ENCODE data around the gene RNU1-4. TPM values are rescaled to one million over a fixed set of nuclear protein-coding genes. Genes with fewer than 3 reads are reported as not detected.
"Not testable (repeated sequence)": the region's sequence is repeated elsewhere in the genome, so short reads cannot be mapped to it uniquely, and the experiment has no call there.

The RNU1-4 gene
- total and polyA plus RNA-seq, 8 donors, result under 0.01 to 9,966 (median under 0.01) TPM; not detected in 3

GRCh38 chr1:16775290-16775689 lies 35.0 kb downstream of the RNU1-4 start:
- intact Hi-C loops (cut with DNase I; ENCODE audit: low total_unique reads); H3K9me3 ChIP-seq; H3K36me3 ChIP-seq; H3K4me3 ChIP-seq; DNase-seq; H3K27ac ChIP-seq: not testable (repeated sequence)
- H3K27me3 ChIP-seq, result peaks cover 4 to 19% (median 10%) of the 10 kb centered on the region in 3 donors
- WGBS, 5 donors, result 78 to 90% (median 79%) methylated on average over 6 to 7 of the region's 8 CpGs
- peaks cover 3 to 13% (median 10%) of the 10 kb centered on the region in 4 donors for H3K4me1 ChIP-seq

GRCh38 chr1:16776248-16776647 lies 35.9 kb downstream of the RNU1-4 start:
- H3K9me3 ChIP-seq; H3K36me3 ChIP-seq; H3K4me1 ChIP-seq; DNase-seq; intact Hi-C loops (cut with DNase I; ENCODE audit: low total_unique reads); H3K27ac ChIP-seq; H3K4me3 ChIP-seq: not testable (repeated sequence)
- H3K27me3 ChIP-seq, result peaks cover 4 to 19% (median 10%) of the 10 kb centered on the region in 3 donors
- WGBS, 5 donors, result 65 to 98% (median 94%) methylated on average over 3 to 4 of the region's 8 CpGs

GRCh38 chr1:16776835-16777234 lies 36.5 kb downstream of the RNU1-4 start:
- peaks cover 4 to 19% (median 10%) of the 10 kb centered on the region in 3 donors for H3K27me3 ChIP-seq
- DNase-seq; H3K27ac ChIP-seq; H3K4me3 ChIP-seq; intact Hi-C loops (cut with DNase I; ENCODE audit: low total_unique reads); H3K36me3 ChIP-seq; H3K4me1 ChIP-seq; H3K9me3 ChIP-seq: not testable (repeated sequence)
- WGBS, 5 donors, result 82 to 90% (median 88%) methylated on average over 4 to 5 of the region's 5 CpGs

- H3K9me3 ChIP-seq; H3K4me1 ChIP-seq; H3K36me3 ChIP-seq; intact Hi-C loops (cut with DNase I; ENCODE audit: low total_unique reads); H3K27ac ChIP-seq; DNase-seq; H3K4me3 ChIP-seq: not testable (repeated sequence)
- H3K27me3 ChIP-seq, result peaks cover 4 to 19% (median 5%) of the 10 kb centered on the region in 3 donors
- 83 to 97% (median 93%) methylated on average over 4 of the region's 4 CpGs for WGBS, 5 donors
Measured at GRCh38 chr1:16777821-16778220, 37.5 kb downstream of the RNU1-4 start.

- DNase-seq; H3K4me3 ChIP-seq; H3K4me1 ChIP-seq; intact Hi-C loops (cut with DNase I; ENCODE audit: low total_unique reads); H3K27ac ChIP-seq; H3K9me3 ChIP-seq; H3K36me3 ChIP-seq: not testable (repeated sequence)
- WGBS, 5 donors, result 83 to 89% (median 86%) methylated on average over 5 of the region's 5 CpGs
- peaks cover 4 to 15% (median 5%) of the 10 kb centered on the region in 3 donors for H3K27me3 ChIP-seq
Measured at GRCh38 chr1:16779525-16779924, 39.2 kb downstream of the RNU1-4 start.

- H3K27me3 ChIP-seq, result peaks cover 4 to 14% (median 5%) of the 10 kb centered on the region in 3 donors
- H3K9me3 ChIP-seq; H3K4me3 ChIP-seq; H3K36me3 ChIP-seq; H3K4me1 ChIP-seq; DNase-seq; H3K27ac ChIP-seq; intact Hi-C loops (cut with DNase I; ENCODE audit: low total_unique reads): not testable (repeated sequence)
- no CpG with 5 or more reads among the region's 2 CpGs for WGBS, 5 donors
Measured at GRCh38 chr1:16781033-16781432, 40.7 kb downstream of the RNU1-4 start.

GRCh38 chr1:16781625-16782024 lies 41.3 kb downstream of the RNU1-4 start:
- H3K4me3 ChIP-seq; H3K9me3 ChIP-seq; H3K27ac ChIP-seq; H3K36me3 ChIP-seq; intact Hi-C loops (cut with DNase I; ENCODE audit: low total_unique reads); DNase-seq; H3K4me1 ChIP-seq: not testable (repeated sequence)
- 64 to 80% (median 73%) methylated on average over 3 to 5 of the region's 5 CpGs for WGBS, 5 donors
- H3K27me3 ChIP-seq, result peaks cover 4 to 20% (median 5%) of the 10 kb centered on the region in 3 donors

GRCh38 chr1:16784955-16785354 lies 44.6 kb downstream of the RNU1-4 start:
- H3K27ac ChIP-seq; H3K9me3 ChIP-seq; H3K27me3 ChIP-seq; H3K36me3 ChIP-seq; intact Hi-C loops (cut with DNase I; ENCODE audit: low total_unique reads); H3K4me1 ChIP-seq; H3K4me3 ChIP-seq; DNase-seq: not testable (repeated sequence)
- WGBS, 5 donors, result no CpG with 5 or more reads among the region's 2 CpGs

GRCh38 chr1:16786362-16786761 lies 46.0 kb downstream of the RNU1-4 start:
- H3K27ac ChIP-seq; H3K4me3 ChIP-seq; H3K27me3 ChIP-seq; H3K36me3 ChIP-seq; H3K9me3 ChIP-seq; H3K4me1 ChIP-seq; DNase-seq; intact Hi-C loops (cut with DNase I; ENCODE audit: low total_unique reads): not testable (repeated sequence)
- 67 to 82% (median 74%) methylated on average over 4 of the region's 4 CpGs for WGBS, 5 donors

GRCh38 chr1:16787175-16787574 lies 46.9 kb downstream of the RNU1-4 start:
- H3K4me1 ChIP-seq, result not testable (repeated sequence)

GRCh38 chr1:16787711-16788110 lies 47.4 kb downstream of the RNU1-4 start:
- H3K36me3 ChIP-seq; H3K27me3 ChIP-seq; DNase-seq; H3K4me3 ChIP-seq; intact Hi-C loops (cut with DNase I; ENCODE audit: low total_unique reads); H3K4me1 ChIP-seq; H3K9me3 ChIP-seq; H3K27ac ChIP-seq: not testable (repeated sequence)
- 27 to 50% (median 43%) methylated on average over 3 of the region's 5 CpGs for WGBS, 5 donors

More at GRCh38 chr1:16787175-16787574, 46.9 kb downstream of the RNU1-4 start:
- H3K27me3 ChIP-seq; H3K4me3 ChIP-seq; H3K27ac ChIP-seq; intact Hi-C loops (cut with DNase I; ENCODE audit: low total_unique reads); H3K36me3 ChIP-seq; H3K9me3 ChIP-seq; DNase-seq: not testable (repeated sequence)
- 71 to 92% (median 80%) methylated on average over 1 to 3 of the region's 3 CpGs for WGBS, 5 donors
